Kidney (tissue), 14 donors: Measurements from ENCODE around the gene DHX29. TPM values are rescaled to one million over a fixed set of nuclear protein-coding genes. Genes with fewer than 3 reads are reported as not detected.

Source experiments
- DNase-seq, 5 donors: peaks; one replicate each; pipeline ENCODE4 v3.0.0-alpha.2; 2013 to 2020
- FAIRE-seq: peaks from 2 replicates; lab custom pipeline; 2012; peaks lifted over from hg19 to GRCh38; lab: Jason Lieb, UNC
- H3K27ac ChIP-seq, 2 donors: one replicate each; pipeline ENCODE4 v1.7.0; 2013; ENCODE audit warnings: low read depth in 2 of 2, low read length in 2 of 2, inconsistent platforms in 1 of 2
- H3K27me3 ChIP-seq: one replicate; pipeline ENCODE4 v1.7.1; 2013; ENCODE audit warnings: low read length, inconsistent platforms; ENCODE audit not compliant: control insufficient read depth, insufficient read depth
- H3K36me3 ChIP-seq, 3 donors: one replicate each; pipeline versions ENCODE4 v1.7.0 to v1.7.1; 2013; ENCODE audit warnings: low read length in 3 of 3, control low read depth in 1 of 3, inconsistent platforms in 1 of 3; ENCODE audit not compliant: insufficient read depth in 3 of 3, control insufficient read depth in 2 of 3
- H3K4me1 ChIP-seq, 3 donors: one replicate each; pipeline versions ENCODE4 v1.7.0 to v1.7.1; 2013; ENCODE audit warnings: low read length in 3 of 3, inconsistent platforms in 1 of 3, low read depth in 1 of 3; ENCODE audit not compliant: control insufficient read depth in 2 of 3, insufficient read depth in 2 of 3
- H3K4me3 ChIP-seq, 3 donors: one replicate each; pipeline versions ENCODE4 v1.7.0 to v1.8.1; 2013; ENCODE audit warnings: low read length in 3 of 3, control low read depth in 1 of 3, inconsistent platforms in 1 of 3
- H3K9ac ChIP-seq, 3 donors: one replicate each; pipeline versions ENCODE4 v1.7.0 to v1.7.1; 2013; ENCODE audit warnings: low read length in 3 of 3, control low read depth in 1 of 3, inconsistent platforms in 1 of 3
- H3K9me3 ChIP-seq, 3 donors: one replicate each; pipeline versions ENCODE4 v1.7.0 to v1.7.1; 2013; ENCODE audit warnings: low read length in 3 of 3, control low read depth in 1 of 3, inconsistent platforms in 1 of 3; ENCODE audit not compliant: control insufficient read depth in 2 of 3, insufficient read depth in 1 of 3
- intact Hi-C: fragments of 100-400 bp; cut with DNase I; formaldehyde crosslinking; loops from one replicate; pipeline ENCODE4 v1.11.1; 2022
- polyA plus RNA-seq: library from polyadenylated mRNA; stranded (reverse); fragments of 350-450 nt; fragmentation: Illumina TruSeq; extraction: RNeasy Lipid Tissue Mini Kit (QIAGEN cat#74804); gene quantifications from one replicate; pipeline ENCODE4 v1.2.3, GENCODE V29; 2014; ENCODE audit warnings: low read depth, low replicate concordance; ENCODE audit not compliant: insufficient read depth
- total RNA-seq: library from RNA; stranded (reverse); fragmentation: NEBNext Ultra II Directional; extraction: Animal tissue kit (Norgen Biotek cat#: 25700); gene quantifications from one replicate; pipeline ENCODE4 v1.2.1, GENCODE V29; 2021
- TF ChIP-seq, protein P1 (sequence below): IDR thresholded peaks from 3 replicates; pipeline ENCODE4 v1.5.1; 2012; ENCODE audit warnings: mild to moderate bottlenecking, moderate library complexity, borderline replicate concordance; ENCODE audit not compliant: insufficient read depth; ENCODE audit errors: extremely low read depth
- donor health status: control.
- donor health status: control.
- donor health status: control.
- donor health status: control.
- donor health status: control.
- donor health status: DM: yes; HTN: yes; CAD: no.
- donor health status: Normal renal cell carcinoma (clear cell type).

The DHX29 gene
- total and polyA plus RNA-seq, 2 donors from 2014 or later = 13.5 to 28.0 TPM

GRCh38 chr5:55304584-55304983 is 2.9 kb downstream of the DHX29 start:
- peaks cover 0 to 6% (median 3%) of the 10 kb centered on the region in 3 donors for H3K36me3 ChIP-seq
- no peak overlapping the region for H3K27ac ChIP-seq
- no peak for FAIRE-seq
- no peak for DNase-seq
- intact Hi-C loops = no loop called here
- peaks cover 0 to 5% (median 2%) of the 10 kb centered on the region in 3 donors for H3K9me3 ChIP-seq
- H3K9ac ChIP-seq = no peak overlapping the region
- no peaks in the 10 kb centered on the region for H3K27me3 ChIP-seq
- no peak overlapping the region for H3K4me3 ChIP-seq
- peaks cover 3 to 32% (median 19%) of the 10 kb centered on the region in 3 donors for H3K4me1 ChIP-seq
- TF ChIP-seq, protein P1, sequence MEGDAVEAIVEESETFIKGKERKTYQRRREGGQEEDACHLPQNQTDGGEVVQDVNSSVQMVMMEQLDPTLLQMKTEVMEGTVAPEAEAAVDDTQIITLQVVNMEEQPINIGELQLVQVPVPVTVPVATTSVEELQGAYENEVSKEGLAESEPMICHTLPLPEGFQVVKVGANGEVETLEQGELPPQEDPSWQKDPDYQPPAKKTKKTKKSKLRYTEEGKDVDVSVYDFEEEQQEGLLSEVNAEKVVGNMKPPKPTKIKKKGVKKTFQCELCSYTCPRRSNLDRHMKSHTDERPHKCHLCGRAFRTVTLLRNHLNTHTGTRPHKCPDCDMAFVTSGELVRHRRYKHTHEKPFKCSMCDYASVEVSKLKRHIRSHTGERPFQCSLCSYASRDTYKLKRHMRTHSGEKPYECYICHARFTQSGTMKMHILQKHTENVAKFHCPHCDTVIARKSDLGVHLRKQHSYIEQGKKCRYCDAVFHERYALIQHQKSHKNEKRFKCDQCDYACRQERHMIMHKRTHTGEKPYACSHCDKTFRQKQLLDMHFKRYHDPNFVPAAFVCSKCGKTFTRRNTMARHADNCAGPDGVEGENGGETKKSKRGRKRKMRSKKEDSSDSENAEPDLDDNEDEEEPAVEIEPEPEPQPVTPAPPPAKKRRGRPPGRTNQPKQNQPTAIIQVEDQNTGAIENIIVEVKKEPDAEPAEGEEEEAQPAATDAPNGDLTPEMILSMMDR = no peak

GRCh38 chr5:55303238-55303690 is 4.2 kb downstream of the DHX29 start:
- Histone ChIP-seq H3K36me3 (peaks cover 0 to 6% (median 3%) of the 10 kb centered on the region in 3 donors), H3K4me3 (no peak overlapping the region), H3K9me3 (peaks cover 0 to 5% (median 2%) of the 10 kb centered on the region in 3 donors), H3K4me1 (peaks cover 0 to 27% (median 19%) of the 10 kb centered on the region in 3 donors), H3K27ac (no peak overlapping the region), H3K9ac (peak overlapping the region in 1 of 3 donors; percentile 47), H3K27me3 (no peaks in the 10 kb centered on the region)
- FAIRE-seq (no peak), DNase-seq (no peak)
- TF ChIP-seq, protein P1 = no peak
- intact Hi-C loops = no loop called here

GRCh38 chr5:55300890-55301289 is 6.6 kb downstream of the DHX29 start:
- Histone ChIP-seq H3K36me3 (peaks cover 0 to 6% (median 3%) of the 10 kb centered on the region in 3 donors), H3K9ac (no peak overlapping the region), H3K4me3 (no peak overlapping the region), H3K27ac (no peak overlapping the region), H3K9me3 (peaks cover 0 to 5% (median 2%) of the 10 kb centered on the region in 3 donors), H3K27me3 (no peaks in the 10 kb centered on the region), H3K4me1 (peaks cover 0 to 32% (median 13%) of the 10 kb centered on the region in 3 donors)
- TF ChIP-seq, protein P1 = no peak
- FAIRE-seq (no peak), DNase-seq (no peak)
- intact Hi-C loops = no loop called here

DNA sequence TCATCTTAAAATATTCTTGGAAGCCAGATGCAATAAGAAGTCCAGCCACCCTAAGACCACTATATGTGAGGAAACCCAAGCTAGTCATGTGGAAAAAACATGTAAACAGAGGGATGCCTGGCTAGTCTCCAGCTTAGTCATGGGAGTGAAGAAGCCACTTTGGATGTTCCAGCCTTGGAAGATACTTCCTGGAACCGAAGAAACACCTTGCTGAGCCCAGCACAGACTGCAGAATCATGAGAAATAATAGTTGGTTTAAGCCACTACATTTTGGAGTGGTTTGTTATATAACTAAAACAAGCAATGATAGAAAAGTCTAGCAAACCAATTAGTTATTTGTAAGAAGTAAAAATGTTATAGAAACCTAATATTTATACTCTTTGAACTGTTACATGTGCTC is 12.6 kb downstream of the DHX29 start:
- H3K27me3 ChIP-seq = no peaks in the 10 kb centered on the region
- no peak overlapping the region for H3K9ac ChIP-seq
- FAIRE-seq = no peak
- no peaks in the 10 kb centered on the region for H3K9me3 ChIP-seq
- TF ChIP-seq, protein P1 = no peak
- peaks cover 0 to 17% (median 2%) of the 10 kb centered on the region in 3 donors for H3K4me1 ChIP-seq
- no peak for DNase-seq
- peaks cover 5 to 23% (median 10%) of the 10 kb centered on the region in 3 donors for H3K36me3 ChIP-seq
- no peak overlapping the region for H3K4me3 ChIP-seq
- intact Hi-C loops = no loop called here
- H3K27ac ChIP-seq = no peak overlapping the region
